Activated effector memory CD4-positive, alpha-beta T cell treated with anti-CD3 and anti-CD28 coated beads, Interleukin-2, amount 50 U/mL, for 16 hours (primary cell): ENCODE measurements around the gene COG7.
"Not testable (repeated sequence)": the region's sequence is repeated elsewhere in the genome, so short reads cannot be mapped to it uniquely, and the experiment has no call there.

ENCODE experiments used
- DNase-seq: peaks from one replicate; pipeline ENCODE4 v3.0.0-alpha.2; 2020

The COG7 gene

DNA sequence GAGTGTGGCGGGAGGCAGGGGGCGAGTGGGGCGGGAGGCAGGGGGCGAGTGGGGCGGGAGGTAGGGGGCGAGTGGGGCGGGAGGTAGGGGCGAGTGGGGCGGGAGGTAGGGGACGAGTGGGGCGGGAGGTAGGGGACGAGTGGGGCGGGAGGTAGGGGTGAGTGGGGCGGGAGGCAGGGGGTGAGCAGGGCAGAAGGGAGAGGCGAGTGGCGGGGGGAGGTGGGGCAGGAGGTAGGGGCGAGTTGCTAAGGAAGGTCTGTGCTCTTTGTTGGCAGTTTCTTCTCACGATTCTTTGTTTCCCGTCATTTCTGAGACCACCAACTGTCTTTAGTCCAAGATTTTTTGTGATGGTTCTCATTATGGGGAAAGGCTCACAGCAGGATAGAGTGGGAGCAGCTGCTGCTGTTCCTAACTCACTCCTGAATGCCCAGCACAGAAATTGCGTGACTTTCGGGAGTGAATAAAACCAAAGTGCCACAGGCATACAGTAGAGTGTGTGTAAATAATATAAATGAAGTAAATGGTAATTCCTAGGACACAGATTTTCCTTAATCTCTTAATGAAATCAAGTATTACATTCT lies 44.7 kb downstream of the COG7 start:
- DNase-seq, result no peak

DNA sequence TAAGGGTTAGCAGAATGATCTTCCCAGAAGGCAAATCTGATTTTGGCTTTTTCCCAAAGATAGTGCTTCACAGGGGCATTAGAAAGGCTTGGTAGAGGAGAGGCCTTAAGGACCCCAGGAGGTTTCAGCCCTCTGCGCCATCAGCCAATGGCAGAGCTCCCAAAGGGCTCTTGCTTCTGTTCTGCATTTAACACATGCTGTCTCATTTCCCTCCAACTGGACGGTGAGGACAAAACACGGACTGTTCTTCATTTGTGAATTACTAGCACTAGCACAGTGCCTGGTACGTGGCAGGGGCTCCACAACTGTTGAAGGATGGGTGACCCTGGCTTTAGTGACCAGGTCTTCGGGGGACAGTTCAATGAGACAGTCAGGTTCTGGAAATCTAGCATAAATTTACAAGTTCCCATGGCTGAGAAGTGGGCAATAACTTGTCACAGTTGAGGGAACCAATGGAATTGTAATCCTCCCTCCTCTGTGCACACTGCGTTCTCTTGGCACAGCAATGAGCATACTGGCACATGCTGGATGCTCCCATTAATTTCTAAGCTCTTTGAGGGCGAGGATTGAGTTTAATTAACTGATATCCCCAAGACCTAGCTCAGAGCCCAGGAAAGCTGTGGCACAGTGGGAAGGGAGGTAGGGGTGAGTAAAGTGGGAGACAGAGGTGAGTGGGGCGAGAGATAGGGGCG lies 45.4 kb downstream of the COG7 start:
- no peak for DNase-seq

DNA sequence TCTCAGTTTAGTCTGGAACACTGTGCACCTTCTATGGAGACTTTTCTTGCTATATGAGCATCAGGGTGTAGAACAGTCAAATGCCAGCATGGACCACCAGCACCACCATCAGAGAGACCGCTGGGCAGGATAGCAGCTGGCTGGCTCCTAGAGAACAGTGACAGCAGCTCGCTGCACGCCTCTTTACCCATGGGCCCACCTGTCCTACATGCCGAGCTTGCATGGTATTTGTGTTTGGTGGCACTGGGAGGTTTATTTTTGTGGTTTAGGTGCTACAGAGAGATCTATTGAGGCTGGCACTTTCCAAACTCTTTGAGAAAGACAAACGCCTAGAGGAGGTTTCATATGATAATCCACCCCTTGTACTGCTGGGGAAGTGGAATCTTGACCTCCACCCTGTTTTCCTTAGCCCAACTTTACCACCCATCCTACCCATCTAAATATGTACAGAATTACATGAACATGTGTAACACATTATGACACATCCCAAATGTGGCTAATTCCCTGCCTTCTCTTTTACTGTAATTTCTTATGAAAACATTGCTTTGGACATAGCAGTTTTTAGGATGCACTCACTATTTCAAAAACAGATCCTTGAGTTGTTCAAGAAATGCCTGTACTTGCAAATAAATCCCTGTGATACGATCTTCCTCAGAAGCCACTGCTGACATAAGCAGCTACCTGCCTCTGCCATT lies 46.3 kb downstream of the COG7 start:
- DNase-seq, result no peak

DNA sequence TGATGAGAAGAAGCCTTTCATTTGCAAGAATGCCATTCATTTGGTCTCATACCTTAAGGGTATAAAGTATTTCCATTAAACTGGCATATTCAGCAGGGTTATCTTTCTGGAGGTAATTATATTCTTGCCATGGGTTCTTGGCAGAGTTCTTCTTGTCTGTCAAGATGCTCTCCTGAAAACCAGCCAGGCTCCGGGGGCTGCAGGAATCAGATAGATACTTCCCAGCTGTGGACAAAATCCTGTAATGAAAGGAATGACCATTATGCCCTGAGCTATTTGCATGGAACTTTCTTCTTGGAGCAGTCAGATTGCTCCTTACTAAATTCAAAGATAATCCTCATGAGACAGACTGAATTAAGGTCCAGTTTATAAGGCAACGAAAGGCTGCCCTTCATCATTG lies 47.0 kb downstream of the COG7 start:
- DNase-seq, result no peak

DNA sequence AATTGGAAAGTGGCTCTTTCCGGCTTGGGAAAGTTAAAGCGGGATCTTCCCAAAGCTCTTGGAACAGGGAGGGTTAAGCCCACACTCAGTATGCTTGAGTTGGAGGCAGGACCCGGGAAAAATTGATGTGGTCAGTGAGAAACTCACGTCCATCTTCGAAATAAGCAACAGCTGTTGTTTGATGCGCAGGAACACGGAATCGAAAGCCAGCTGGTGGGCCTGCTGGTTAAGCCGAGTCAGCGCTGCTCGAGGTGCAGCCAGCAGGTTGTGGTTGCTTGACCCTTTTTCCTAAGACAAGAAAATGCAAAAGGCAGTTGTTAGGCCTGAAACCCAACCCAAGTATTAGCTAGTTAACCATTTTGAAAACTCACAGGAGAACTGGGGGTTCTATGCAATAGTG lies 49.4 kb downstream of the COG7 start:
- no peak for DNase-seq

DNA sequence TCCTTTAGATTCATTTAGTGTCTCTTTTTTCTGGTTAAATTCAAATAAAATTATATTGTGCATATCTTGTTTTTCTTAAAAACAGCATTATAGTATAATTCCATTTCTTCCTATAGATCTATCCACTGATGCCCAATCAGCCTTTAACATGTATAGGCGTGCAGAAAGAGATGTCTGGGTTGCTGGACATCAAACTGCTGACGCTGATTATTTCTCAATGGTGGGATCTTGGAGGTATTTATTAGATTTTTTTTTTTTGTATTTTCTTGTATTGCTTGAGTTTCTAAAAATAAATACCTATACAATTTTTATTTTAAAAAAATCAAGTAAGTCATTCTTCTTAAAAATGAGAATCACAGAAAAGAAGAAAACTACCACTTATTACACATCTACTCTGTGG lies 50.9 kb downstream of the COG7 start:
- no peak for DNase-seq

DNA sequence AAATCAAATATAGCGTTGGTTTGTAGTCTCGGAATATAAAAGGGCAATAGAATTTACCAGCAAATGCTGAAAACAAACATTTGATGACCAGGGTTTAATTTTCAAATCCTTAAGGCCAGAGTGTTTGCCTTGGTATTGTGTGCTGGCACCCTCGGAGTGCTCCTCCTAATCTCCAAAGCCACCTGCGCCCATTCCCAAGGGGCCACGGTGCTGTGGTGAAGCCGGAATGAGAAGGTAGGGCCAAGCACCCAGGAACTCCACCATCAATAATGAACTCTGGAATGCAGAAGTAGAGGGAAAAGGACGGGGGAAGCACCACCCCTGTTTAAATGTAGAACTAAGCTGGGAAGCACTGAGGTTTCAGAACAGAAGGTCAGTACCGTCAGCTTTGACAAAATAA lies 51.9 kb downstream of the COG7 start:
- no peak for DNase-seq

DNA sequence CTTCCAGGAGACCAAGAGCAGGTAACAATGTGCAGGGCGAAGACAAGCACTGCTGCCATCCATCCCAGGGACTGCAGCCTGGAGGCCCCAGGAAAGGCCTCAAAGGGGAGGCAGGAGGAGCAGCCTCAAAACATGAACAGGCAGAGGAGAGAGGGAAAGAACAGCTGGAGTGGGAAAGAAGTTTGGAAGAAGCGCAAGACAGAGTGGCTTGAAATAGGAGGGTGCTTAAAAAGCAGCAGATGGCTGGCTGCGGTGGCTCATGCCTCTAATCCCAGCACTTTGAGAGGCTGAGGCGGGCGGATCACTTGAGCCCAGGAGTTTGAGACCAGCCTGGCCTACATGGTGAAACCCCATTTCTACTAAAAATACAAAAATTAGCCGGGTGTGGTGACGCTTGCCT lies 52.5 kb downstream of the COG7 start:
- DNase-seq, result not testable (repeated sequence)

DNA sequence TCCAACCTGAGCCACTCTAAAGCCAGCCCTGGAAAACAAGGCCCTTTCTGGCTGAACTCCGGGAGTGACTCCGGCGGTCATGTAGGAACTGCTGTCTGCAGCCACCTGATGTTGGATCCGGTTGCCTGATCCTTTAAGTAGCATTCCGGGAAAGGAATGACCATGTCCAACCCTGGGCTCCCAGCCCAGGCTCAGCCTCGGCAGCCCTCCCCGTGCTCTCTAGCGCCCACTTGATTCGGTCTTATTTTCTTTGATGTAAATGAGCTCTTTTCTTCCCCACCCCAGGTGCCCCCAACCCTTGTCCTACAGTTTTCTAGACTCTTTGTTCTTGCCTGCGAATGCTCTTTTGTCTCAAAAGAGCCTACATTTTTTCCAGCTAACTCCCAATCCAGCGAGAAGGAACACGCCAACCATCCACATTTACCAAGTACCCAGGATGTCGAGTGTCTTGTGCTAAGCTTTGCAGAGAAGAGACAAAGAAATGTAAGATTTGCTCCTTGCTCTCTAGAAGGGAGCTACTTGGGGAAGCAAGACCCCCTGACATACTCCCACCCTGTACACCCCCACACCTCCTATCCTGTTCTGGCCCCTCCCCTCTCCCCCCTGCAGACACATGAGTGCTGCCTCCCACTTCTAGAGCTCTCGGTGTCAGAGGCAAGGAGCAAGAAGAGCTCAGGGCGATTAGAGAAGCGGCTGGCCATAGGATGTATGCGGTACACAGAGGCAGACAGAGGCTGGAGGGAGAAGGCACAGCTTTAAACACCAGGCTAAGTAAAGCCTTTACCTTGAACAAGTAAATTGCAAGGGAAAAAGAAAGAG lies 53.8 kb downstream of the COG7 start:
- DNase-seq, result peak; percentile 31

DNA sequence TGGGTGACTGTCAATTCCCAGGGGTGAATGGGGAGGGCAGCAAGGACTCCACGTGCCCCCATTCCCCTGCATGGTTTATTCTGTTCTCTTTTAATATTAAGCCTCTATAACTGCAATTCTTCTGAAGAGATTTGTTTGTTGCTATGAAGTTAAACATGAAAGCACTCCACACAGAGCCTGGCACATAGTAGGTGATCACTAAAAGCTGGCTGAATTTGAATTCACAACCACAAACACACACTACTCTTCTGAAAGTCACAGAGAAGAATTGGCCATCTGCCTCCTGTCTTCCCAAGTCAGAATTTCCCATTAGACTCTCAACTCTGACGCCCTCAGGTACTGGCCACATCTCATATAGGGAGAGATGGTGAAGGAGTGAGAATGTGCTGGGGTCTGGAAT lies 55.5 kb downstream of the COG7 start:
- no peak for DNase-seq

DNA sequence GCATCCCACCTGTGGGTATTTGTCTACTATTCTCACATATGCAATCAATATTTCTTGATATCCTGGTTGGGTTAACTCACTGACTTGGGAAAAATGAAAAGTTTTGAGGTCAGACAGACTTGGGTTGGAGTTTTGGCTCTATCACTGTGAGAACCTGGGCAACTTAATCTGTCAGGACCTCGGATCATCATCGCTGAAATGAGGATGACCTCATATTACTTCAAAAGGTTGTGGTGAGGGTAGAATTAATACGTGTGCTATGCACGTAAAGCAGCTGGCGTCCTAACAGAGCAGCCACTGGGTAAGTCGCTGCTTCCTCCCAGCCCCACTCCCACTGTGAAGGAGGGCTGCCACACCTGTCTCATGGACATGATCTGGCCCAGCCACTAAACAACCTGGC lies 57.3 kb downstream of the COG7 start:
- DNase-seq, result no peak

DNA sequence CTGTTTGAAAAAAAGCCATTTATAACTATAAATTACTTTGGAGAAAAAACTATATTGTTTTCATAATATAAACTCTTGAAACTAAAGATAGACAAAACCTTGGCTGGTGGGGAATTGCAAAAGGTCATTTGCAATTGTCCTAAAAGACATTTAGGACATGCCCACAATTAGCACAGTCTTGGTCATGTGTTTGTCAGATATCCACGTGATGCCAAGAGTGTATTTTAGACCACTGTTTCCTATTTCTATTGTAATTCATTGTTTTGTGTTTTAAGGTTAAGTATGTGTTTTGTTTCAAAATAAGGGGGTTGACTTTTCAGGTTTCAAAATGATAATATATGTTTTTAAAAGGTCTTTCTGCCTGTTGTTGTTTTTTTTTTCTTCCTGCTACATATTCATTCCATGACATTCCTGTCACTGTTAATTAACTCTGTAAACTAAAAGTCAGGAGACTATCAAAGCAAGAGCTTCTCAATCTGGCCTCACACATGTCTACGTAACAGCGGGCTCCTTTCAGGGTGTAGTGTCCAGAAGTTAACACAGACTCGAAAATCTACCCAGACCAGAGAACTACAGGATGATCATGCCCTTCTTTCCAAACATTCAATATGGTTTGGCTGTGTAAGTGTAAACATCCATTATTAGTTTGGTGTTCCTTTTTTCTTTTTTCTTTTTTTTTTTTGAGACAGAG lies 58.7 kb downstream of the COG7 start:
- no peak for DNase-seq

DNA sequence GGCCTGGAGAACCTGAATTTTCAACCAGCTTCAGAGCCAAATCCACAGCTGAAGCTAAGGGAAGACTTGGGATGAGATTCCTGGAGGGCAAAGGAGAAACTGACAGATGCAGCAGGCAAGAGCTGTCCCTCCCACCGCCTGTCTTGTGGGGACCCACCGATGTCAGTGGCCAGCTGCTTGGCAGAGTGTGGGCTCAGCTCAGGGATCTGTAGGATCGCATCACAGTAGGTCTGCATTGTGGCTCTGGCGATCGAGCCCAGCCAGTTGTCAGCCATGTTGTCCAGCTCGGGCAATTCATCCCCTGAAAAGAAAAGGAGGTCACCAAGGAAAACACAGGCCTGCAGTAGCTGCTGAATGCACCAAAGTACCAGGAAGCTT lies 60.8 kb downstream of the COG7 start:
- no peak for DNase-seq

DNA sequence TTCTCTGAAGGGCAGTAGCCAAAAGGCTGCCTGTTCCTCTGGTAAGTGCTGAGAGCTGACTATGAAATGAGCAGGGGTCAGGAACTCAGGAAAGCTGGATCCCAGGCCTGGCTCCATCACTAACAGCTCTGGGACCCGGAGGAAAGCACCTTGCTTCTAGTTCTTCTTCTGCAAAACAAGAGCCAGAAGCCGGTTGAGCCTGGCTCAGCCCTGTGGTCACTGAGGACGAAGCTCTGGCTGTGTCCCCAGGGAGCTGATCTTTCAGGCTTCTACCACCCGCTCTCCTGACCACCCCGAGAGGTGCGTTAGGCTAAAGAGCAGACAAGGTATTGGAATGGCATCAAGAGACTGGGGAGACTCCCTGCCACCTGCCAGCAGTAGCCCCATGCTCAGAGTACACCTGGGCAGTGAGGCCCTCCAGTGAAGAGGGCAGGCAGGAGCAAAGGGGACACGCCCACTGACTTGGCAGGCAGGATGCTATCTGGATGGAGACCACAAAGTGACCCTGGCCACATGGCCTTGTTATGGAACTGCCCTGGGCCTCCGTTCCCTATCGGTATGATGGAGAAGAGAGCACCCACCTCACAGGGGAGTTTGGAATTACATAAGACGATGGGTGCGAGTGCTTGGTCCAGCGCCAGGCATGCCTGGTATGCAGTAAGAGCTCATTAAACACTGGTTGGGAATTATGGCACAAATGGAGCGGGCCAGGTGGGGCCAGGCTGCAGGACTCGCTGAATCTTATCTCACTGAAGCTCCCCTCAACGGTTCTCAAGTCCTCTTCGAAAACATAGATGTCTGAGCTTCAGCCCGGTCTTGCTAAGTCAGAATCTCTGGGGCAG lies 61.4 kb downstream of the COG7 start:
- no peak for DNase-seq

DNA sequence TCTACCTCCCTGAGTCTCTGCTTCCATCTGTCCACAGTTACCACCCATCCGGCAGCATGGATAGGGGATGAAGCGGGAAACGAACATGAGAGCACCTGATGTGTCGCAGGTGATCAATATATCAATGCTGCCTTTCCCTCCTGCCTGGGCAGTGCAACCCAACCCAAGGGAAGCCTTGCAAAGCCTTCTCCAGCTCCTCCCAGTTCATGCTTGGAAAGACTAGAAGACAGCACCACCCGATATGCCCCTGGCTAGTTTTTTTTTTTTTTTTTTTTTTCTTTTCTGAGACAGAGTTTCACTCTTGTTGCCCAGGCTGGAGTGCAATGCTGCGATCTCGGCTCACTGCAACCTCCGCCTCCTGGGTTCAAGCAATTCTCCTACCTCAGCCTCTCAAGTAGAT lies 63.1 kb downstream of the COG7 start:
- DNase-seq, result not testable (repeated sequence)

DNA sequence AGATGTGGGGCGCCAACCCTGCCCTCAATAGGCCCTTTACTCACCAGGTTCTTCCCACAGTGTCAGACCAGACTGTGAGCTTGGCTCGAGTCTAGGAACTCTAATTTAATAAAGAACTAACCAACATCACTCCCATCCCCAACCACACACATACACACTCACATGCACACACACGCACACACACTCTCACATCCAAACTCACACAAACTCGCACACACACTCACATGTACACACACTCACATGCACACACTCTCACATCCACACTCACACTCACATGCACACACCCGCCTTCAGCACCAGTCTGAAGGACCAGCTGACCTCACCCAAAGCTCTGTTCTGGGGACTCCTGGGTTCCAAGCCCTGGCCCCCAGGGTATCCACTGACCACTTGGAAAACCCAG lies 63.8 kb downstream of the COG7 start:
- no peak for DNase-seq

DNA sequence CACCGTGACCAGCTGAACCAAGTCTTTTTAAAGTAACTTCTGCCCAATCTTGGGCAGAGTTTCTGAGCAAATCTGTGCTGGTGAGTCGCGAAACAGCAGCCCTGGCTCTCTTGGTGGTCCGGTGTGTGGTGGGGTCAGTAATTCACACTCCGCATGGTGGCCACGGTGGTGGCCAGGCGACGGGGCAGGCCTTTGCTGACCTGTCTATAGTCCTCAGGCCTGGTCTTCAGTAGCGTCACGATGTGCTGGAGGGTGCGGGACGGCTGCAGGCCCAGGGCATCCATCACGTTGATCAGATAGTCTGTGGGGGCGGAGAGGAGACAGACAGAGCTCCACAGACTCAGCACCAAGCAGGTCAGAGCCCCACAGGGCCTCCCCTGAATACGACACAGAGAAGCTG lies 64.2 kb downstream of the COG7 start:
- DNase-seq, result no peak

DNA sequence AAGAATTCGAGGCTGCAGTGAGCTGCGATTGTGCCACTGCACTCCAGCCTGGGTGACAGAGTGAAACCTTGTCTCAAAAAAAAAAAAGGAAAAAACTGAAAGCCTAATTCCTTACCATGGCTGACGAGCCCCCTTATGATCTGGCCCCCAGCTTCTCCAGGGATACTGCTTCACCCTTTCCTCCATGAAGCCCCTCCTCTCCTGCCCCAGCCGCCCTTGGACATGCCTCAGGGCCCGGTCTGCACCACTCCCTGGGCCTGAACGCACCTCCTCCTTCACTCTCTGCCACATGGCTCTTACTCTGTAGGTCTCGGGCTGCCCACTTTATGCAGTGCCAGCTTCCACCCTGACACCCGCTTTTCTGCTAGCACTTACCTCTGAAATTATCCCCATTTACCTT lies 65.3 kb downstream of the COG7 start:
- no peak for DNase-seq

DNA sequence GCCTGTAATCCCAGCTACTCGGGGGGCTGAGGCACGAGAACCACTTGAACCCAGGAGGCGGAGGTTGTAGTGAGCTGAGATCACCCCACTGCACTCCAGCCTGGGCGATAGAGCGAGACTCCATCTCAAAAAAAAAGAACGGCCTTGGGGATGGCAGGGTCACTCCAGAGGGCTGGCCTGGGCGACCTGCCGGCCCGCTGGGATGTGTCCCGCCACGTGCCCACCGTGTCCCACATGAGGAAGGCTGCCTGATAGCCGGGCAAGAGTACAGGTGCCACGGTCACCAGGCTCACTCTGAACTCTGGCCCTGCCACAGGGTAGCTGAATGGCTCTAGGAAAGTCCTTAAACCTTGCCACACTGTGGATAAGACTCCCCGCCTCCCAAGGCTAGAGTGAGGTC lies 67.5 kb downstream of the COG7 start:
- no peak for DNase-seq

DNA sequence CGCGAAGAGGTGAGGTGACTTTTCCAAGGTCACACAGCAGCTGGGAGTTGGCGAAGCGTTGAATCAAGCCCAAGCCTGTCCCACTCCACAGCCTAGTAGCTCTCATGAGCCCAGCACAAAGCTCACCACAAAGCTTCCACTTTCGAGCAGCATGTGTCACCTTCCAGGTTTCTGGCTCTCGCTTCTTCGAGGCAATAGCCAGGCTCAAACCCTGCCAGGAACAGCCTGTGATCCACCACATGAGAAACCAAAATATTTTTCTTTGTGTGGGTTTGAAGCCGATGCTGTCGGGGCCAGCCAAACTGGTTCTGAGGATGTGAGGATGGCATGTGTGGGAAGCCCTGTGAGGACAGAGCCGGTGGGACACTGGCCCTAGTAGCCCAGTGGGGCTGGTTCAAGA lies 68.1 kb downstream of the COG7 start:
- DNase-seq, result no peak

DNA sequence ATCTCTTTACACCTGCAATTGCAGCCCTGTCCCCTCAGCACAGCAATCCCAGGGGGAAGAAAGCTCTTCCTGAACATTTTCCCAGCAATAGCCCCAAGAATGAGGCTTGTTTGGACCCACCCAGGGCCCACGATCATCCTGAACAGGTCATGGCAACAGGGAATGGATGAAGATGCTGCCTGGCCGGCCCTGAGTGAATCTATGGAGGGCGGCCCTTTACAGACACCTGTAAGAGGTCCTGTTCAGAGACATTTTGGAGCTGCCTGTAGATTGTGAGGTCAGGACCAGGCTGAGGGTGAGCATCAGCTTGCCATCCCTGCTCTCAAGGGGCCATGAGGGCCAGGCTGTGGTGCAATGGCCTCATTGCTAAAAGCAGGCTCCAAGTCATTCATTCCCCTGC lies 69.1 kb downstream of the COG7 start:
- DNase-seq, result no peak

DNA sequence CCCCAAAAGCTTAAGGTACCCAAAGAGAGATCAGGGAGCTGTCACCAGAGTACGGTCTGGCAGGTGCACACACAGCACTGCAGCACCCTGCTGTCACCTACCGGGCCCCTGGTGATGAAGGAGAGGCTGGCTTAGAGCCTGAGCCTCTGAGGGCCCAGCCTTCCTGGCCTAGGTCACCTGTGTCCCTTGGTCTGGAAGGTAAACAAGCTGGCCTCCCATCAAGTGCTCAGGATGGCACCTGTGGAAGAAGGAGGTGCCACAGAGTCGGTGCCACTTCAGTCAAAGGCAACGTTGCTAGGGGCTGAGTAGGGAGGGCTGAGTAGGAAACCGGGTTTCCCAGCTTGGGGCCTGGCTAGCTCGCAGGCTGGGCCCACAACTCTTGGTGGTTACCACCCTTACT lies 70.7 kb downstream of the COG7 start:
- DNase-seq, result no peak
